IPS DF 6.9 (cell line): ENCODE data around the gene EPHB1.
A peak's percentile ranks its signal among the peaks of the same experiment; 100 is the strongest.

ENCODE experiments used
- DNase-seq: peaks from one replicate; pipeline ENCODE4 v3.0.0-alpha.2; 2013; ENCODE audit warnings: low read depth, low spot score
- H3K27ac ChIP-seq: one replicate; pipeline ENCODE4 v1.5.1; 2013; ENCODE audit warnings: low read length, control low read depth
- H3K27me3 ChIP-seq: 2 replicates; pipeline ENCODE4 v1.6.1; 2013; ENCODE audit warnings: mild to moderate bottlenecking, low read length; ENCODE audit not compliant: control insufficient read depth, insufficient read depth
- H3K36me3 ChIP-seq: 2 replicates; pipeline ENCODE4 v1.6.1; 2013; ENCODE audit warnings: low read length; ENCODE audit not compliant: control insufficient read depth, insufficient read depth
- H3K4me1 ChIP-seq: 2 replicates; pipeline ENCODE4 v1.6.1; 2013; ENCODE audit warnings: low read length; ENCODE audit not compliant: control insufficient read depth, insufficient read depth
- H3K4me3 ChIP-seq: 2 replicates; pipeline ENCODE4 v1.5.1; 2013; ENCODE audit warnings: mild to moderate bottlenecking, low read length
- H3K9me3 ChIP-seq: 2 replicates; pipeline ENCODE4 v1.6.1; 2013; ENCODE audit warnings: low read length, inconsistent platforms; ENCODE audit not compliant: control insufficient read depth, insufficient read depth
- WGBS: extraction: QIAGEN DNeasy Blood & Tissue Kit; methylation state at CpG from one replicate; pipeline ENCODE4 v1.1.7; 2013; ENCODE audit warnings: mixed read lengths, missing lambda C conversion rate; ENCODE audit not compliant: insufficient read length, insufficient coverage; 5-methylcytosine and 5-hydroxymethylcytosine counted together

The EPHB1 gene

DNA sequence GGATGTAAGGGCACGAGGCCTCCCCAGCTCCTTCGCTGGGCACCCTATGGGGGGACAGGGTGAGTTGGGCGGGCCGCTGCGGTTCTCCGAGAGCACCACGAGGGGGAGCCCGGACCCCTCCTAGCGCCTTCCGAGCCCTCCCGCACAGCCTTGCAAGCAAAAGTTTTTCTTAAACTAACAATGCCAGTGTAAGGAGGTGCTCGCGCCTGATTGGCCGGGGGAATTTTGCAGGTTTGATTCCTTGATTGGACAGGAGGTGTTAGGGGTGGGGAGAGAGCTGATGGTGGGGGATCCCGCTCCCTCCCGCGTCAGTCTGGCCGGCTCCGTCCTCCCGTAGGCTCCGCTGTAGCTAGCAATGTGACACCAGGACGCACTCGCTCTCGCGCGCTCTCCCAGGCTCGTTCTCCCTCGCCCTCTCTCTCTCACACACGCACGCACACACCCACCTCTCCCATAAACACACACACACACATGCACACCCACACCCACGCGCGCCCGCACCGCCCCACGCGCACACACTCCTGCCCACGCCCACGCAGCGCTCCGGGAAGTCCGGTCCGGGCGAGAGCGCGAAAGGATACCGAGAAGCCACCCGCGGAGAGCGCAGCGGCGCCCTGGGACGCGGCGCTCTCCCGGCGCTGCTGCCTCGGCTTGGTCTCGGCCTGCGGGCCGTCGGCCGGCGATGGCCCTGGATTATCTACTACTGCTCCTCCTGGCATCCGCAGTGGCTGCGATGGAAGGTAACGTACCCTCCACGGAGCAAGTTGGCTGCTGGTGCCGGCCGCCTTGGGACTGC is at the start of gene EPHB1:
Gene EPHB1 (plus strand): TSS at position 311 of the 796 bp plus-strand sequence.
- Histone ChIP-seq H3K4me1 (no peaks in the 10 kb centered on the region; the same call in none of the 2 replicates), H3K27ac (no peak within 1 kb of the TSS), H3K27me3 (peaks cover 21% of the 10 kb centered on the region), H3K36me3 (no peaks in the 10 kb centered on the region), H3K9me3 (no peaks in the 10 kb centered on the region), H3K4me3 (peak within 1 kb of the TSS; percentile 59; the same call in 1 of the 2 replicates)
- peak; percentile 91 for DNase-seq
- no CpG with 5 or more reads among the region's 70 CpGs for WGBS

GRCh38 chr3:134748698-134749097 is 46.4 kb upstream of the EPHB1 start:
- H3K27ac ChIP-seq, result no peak overlapping the region
- H3K4me1 ChIP-seq, result no peaks in the 10 kb centered on the region
- no peaks in the 10 kb centered on the region for H3K9me3 ChIP-seq
- no CpG with 5 or more reads among the region's 1 CpG for whole genome bisulfite sequencing
- no peak for DNase-seq
- H3K4me3 ChIP-seq, result no peak overlapping the region
- no peaks in the 10 kb centered on the region for H3K27me3 ChIP-seq
- H3K36me3 ChIP-seq, result no peaks in the 10 kb centered on the region

DNA sequence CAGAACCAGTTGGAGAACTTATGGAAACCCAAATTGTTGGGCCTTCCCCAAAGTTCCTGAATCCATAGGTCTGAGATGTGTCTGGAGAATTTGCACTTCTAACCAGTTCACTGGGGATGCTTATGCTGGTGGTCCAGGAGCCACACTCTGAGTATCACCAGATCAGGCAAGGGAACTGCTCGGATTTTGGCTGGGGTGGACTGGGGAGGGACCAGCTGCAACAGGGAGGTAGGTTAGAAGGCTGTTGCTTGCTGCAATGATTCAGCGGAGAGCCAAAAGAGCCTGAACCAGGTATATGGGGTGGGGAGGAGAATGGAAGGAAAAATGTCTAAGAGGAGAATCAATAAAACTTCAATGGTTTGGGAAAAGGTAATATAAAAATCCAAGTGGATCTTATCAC is 45.9 kb upstream of the EPHB1 start:
- no peak overlapping the region for H3K27ac ChIP-seq
- WGBS, result no CpG with 5 or more reads among the region's 2 CpGs

GRCh38 chr3:134749802-134750553 is 45.1 kb upstream of the EPHB1 start:
- no peaks in the 10 kb centered on the region for H3K4me1 ChIP-seq
- no peak overlapping the region for H3K27ac ChIP-seq
- WGBS, result no CpG with 5 or more reads among the region's 7 CpGs
- no peaks in the 10 kb centered on the region for H3K36me3 ChIP-seq
- no peaks in the 10 kb centered on the region for H3K27me3 ChIP-seq
- DNase-seq, result peak; percentile 18
- H3K4me3 ChIP-seq, result no peak overlapping the region
- no peaks in the 10 kb centered on the region for H3K9me3 ChIP-seq

More for the DNA sequence above, 45.9 kb upstream of the EPHB1 start:
- no peak for DNase-seq
- H3K4me1 ChIP-seq, result no peaks in the 10 kb centered on the region
- no peaks in the 10 kb centered on the region for H3K36me3 ChIP-seq
- no peaks in the 10 kb centered on the region for H3K27me3 ChIP-seq
- H3K9me3 ChIP-seq, result no peaks in the 10 kb centered on the region
- no peak overlapping the region for H3K4me3 ChIP-seq

- Histone ChIP-seq H3K27ac (no peak overlapping the region), H3K9me3 (no peaks in the 10 kb centered on the region), H3K36me3 (no peaks in the 10 kb centered on the region), H3K4me3 (no peak overlapping the region), H3K4me1 (no peaks in the 10 kb centered on the region), H3K27me3 (no peaks in the 10 kb centered on the region)
- WGBS, result no CpG with 5 or more reads among the region's 2 CpGs
- DNase-seq, result no peak
Observed at GRCh38 chr3:134751831-134752230, 43.2 kb upstream of the EPHB1 start.

GRCh38 chr3:134752761-134753461 is 42.1 kb upstream of the EPHB1 start:
- Histone ChIP-seq H3K4me1 (no peaks in the 10 kb centered on the region), H3K4me3 (no peak overlapping the region), H3K27ac (no peak overlapping the region), H3K27me3 (no peaks in the 10 kb centered on the region), H3K9me3 (no peaks in the 10 kb centered on the region), H3K36me3 (no peaks in the 10 kb centered on the region)
- no peak for DNase-seq
- WGBS, result no CpG with 5 or more reads among the region's 9 CpGs

GRCh38 chr3:134753999-134754742 is 40.9 kb upstream of the EPHB1 start:
- no CpG with 5 or more reads among the region's 6 CpGs for WGBS
- DNase-seq, result no peak
- Histone ChIP-seq H3K27me3 (no peaks in the 10 kb centered on the region), H3K27ac (no peak overlapping the region), H3K36me3 (no peaks in the 10 kb centered on the region), H3K4me1 (no peaks in the 10 kb centered on the region), H3K4me3 (no peak overlapping the region), H3K9me3 (no peaks in the 10 kb centered on the region)

DNA sequence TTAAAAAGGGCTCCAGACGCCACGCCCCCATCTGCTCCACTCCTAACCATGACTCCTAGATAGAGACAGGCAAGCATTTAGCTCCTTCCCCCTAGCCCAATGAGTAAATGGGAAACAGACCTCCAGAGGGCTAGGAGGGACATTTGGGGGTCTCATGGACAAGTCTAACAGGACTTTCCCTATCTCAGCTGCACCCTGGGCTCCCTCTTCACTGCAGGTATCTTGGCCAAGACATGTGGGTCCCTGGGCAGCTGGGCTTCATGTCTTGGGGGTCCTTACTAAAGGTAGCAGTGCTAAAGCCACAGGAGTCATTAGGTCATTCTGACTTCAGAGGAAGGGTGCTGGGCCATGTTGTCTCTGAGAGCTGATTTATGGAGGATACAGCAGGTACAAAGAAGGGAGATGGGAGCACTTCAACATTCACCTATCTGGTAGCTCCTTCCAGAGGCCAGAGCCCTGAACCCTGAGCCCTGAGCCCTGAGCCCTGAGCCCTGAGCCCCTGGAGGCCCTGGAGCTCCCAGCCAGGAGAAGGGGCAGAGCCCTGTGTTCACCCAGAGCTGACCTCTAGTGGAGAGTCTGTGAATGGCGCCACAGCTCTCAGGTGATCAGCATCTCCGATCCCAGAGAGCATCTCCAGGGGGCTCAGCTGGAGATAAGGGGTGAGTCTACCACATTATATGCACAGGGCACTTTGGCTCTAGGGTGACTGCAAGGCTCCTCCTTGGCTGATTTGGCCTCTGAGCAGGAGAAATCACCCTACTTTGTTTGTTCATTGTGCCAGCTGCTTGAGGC is 40.1 kb upstream of the EPHB1 start:
- peak; percentile 29 for DNase-seq
- H3K9me3 ChIP-seq, result no peaks in the 10 kb centered on the region
- no peaks in the 10 kb centered on the region for H3K27me3 ChIP-seq
- no CpG with 5 or more reads among the region's 4 CpGs for WGBS
- no peaks in the 10 kb centered on the region for H3K36me3 ChIP-seq
- no peak overlapping the region for H3K4me3 ChIP-seq
- H3K27ac ChIP-seq, result no peak overlapping the region
- H3K4me1 ChIP-seq, result no peaks in the 10 kb centered on the region

- no peaks in the 10 kb centered on the region for H3K36me3 ChIP-seq
- H3K4me3 ChIP-seq, result no peak overlapping the region
- no peaks in the 10 kb centered on the region for H3K9me3 ChIP-seq
- no peaks in the 10 kb centered on the region for H3K4me1 ChIP-seq
- no peaks in the 10 kb centered on the region for H3K27me3 ChIP-seq
- no peak overlapping the region for H3K27ac ChIP-seq
- no peak for DNase-seq
- WGBS, result no CpG with 5 or more reads among the region's 2 CpGs
Observed at GRCh38 chr3:134755821-134756220, 39.2 kb upstream of the EPHB1 start.
